ENCODE data around the gene CTAG1B.
"Not testable (repeated sequence)": the region's sequence is repeated elsewhere in the genome, so short reads cannot be mapped to it uniquely, and the experiment has no call there.

Gene CTAG1B

DNA sequence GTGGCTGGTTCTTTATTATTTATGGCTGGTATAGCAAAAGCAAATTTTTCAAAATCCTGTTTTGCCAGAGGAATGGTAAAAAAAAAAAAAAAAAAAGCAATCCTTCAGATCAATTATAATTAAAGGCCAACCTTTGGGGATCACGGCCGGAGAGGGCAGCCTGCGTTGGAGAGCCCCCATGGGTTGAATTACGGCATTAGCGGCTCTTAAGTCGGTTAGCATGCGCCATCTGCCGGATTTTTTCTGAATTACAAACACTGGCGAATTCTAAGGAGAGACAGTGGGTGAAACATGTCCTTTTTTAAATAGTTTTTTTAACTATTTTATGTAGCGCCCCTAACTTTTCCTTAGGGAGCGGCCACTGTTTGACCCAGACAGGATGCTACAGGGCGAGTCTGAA is 5.5 kb downstream of the CTAG1B start:
- H3K4me3 ChIP-seq (ENCODE audit: insufficient read depth in 1 of 2, low read depth in 1 of 2, low read length in 2 of 2); H2BK15ac ChIP-seq (ENCODE audit: low read depth, poor library complexity, severe bottlenecking); H3K9me3 ChIP-seq (ENCODE audit: control insufficient read depth, low read length); H3K36me3 ChIP-seq (ENCODE audit: control insufficient read depth in 1 of 2, insufficient read depth in 2 of 2, low read depth in 1 of 2, low read length in 2 of 2); H3K23ac ChIP-seq (ENCODE audit: low read length in 2 of 2); H3K14ac ChIP-seq (ENCODE audit: low read length in 2 of 2); H2BK120ac ChIP-seq (ENCODE audit: low read depth, low read length); H3K18ac ChIP-seq (ENCODE audit: low read depth in 1 of 2, low read length in 2 of 2); H3K79me1 ChIP-seq (replicated peaks; ENCODE audit: low read length, poor library complexity, severe bottlenecking); H2AK5ac ChIP-seq (ENCODE audit: low read length, severe bottlenecking); H3K9ac ChIP-seq (ENCODE audit: low read length); H2BK5ac ChIP-seq (ENCODE audit: low read depth, low read length, poor library complexity, severe bottlenecking); H4K8ac ChIP-seq (ENCODE audit: low read length); H3K4ac ChIP-seq (ENCODE audit: low read depth in 1 of 2, low read length in 2 of 2); H3K4me2 ChIP-seq (ENCODE audit: low read length, poor library complexity, severe bottlenecking); H3K4me1 ChIP-seq (ENCODE audit: control insufficient read depth, insufficient read depth, low read depth, low read length); H4K91ac ChIP-seq (ENCODE audit: low read length); H2AFZ ChIP-seq (ENCODE audit: low read depth, low read length); H3K27ac ChIP-seq (ENCODE audit: low read length, poor library complexity, severe bottlenecking); H2BK12ac ChIP-seq (ENCODE audit: low read length in 2 of 2); DNase-seq; H3K27me3 ChIP-seq (ENCODE audit: control insufficient read depth in 1 of 2, insufficient read depth in 1 of 2, low read length in 2 of 2): not testable (repeated sequence)
- no CpG with 5 or more reads among the region's 12 CpGs for WGBS

- H2AFZ ChIP-seq (ENCODE audit: low read depth, low read length); H3K14ac ChIP-seq (ENCODE audit: low read length in 2 of 2); H3K27ac ChIP-seq (ENCODE audit: low read length, poor library complexity, severe bottlenecking); H2AK5ac ChIP-seq (ENCODE audit: low read length, severe bottlenecking); H3K4me3 ChIP-seq (ENCODE audit: insufficient read depth in 1 of 2, low read depth in 1 of 2, low read length in 2 of 2); H3K36me3 ChIP-seq (ENCODE audit: control insufficient read depth in 1 of 2, insufficient read depth in 2 of 2, low read depth in 1 of 2, low read length in 2 of 2); H2BK5ac ChIP-seq (ENCODE audit: low read depth, low read length, poor library complexity, severe bottlenecking); H3K4ac ChIP-seq (ENCODE audit: low read depth in 1 of 2, low read length in 2 of 2); H3K4me1 ChIP-seq (ENCODE audit: control insufficient read depth, insufficient read depth, low read depth, low read length); H2BK120ac ChIP-seq (ENCODE audit: low read depth, low read length); H3K9ac ChIP-seq (ENCODE audit: low read length); H3K23ac ChIP-seq (ENCODE audit: low read length in 2 of 2); H4K91ac ChIP-seq (ENCODE audit: low read length); H3K18ac ChIP-seq (ENCODE audit: low read depth in 1 of 2, low read length in 2 of 2); H3K79me1 ChIP-seq (replicated peaks; ENCODE audit: low read length, poor library complexity, severe bottlenecking); H2BK12ac ChIP-seq (ENCODE audit: low read length in 2 of 2); H3K4me2 ChIP-seq (ENCODE audit: low read length, poor library complexity, severe bottlenecking); H3K9me3 ChIP-seq (ENCODE audit: control insufficient read depth, low read length); H4K8ac ChIP-seq (ENCODE audit: low read length); H2BK15ac ChIP-seq (ENCODE audit: low read depth, poor library complexity, severe bottlenecking); DNase-seq: not testable (repeated sequence)
- WGBS: 100% methylated on average over 1 of the region's 12 CpGs
- H3K27me3 ChIP-seq (ENCODE audit: control insufficient read depth in 1 of 2, insufficient read depth in 1 of 2, low read length in 2 of 2): peaks cover 0 to 12% of the 10 kb centered on the region in 2 experiments
Measured at GRCh38 chrX:154611146-154611545, 7.9 kb downstream of the CTAG1B start.

- not testable (repeated sequence) for H3K4me2 ChIP-seq (ENCODE audit: low read length, poor library complexity, severe bottlenecking)
- WGBS: 78% methylated on average over 10 of the region's 12 CpGs
Measured at GRCh38 chrX:154608823-154609222, 10.3 kb downstream of the CTAG1B start.

GRCh38 chrX:154607976-154608375 is 11.1 kb downstream of the CTAG1B start:
- not testable (repeated sequence) for H2BK15ac ChIP-seq (ENCODE audit: low read depth, poor library complexity, severe bottlenecking); H2BK5ac ChIP-seq (ENCODE audit: low read depth, low read length, poor library complexity, severe bottlenecking); H3K4ac ChIP-seq (ENCODE audit: low read depth in 1 of 2, low read length in 2 of 2); H2AK5ac ChIP-seq (ENCODE audit: low read length, severe bottlenecking); H3K23ac ChIP-seq (ENCODE audit: low read length in 2 of 2); DNase-seq; H2BK120ac ChIP-seq (ENCODE audit: low read depth, low read length); H3K36me3 ChIP-seq (ENCODE audit: control insufficient read depth in 1 of 2, insufficient read depth in 2 of 2, low read depth in 1 of 2, low read length in 2 of 2); H4K91ac ChIP-seq (ENCODE audit: low read length); H3K9ac ChIP-seq (ENCODE audit: low read length); H3K4me1 ChIP-seq (ENCODE audit: control insufficient read depth, insufficient read depth, low read depth, low read length); H3K18ac ChIP-seq (ENCODE audit: low read depth in 1 of 2, low read length in 2 of 2); H4K8ac ChIP-seq (ENCODE audit: low read length); H3K79me1 ChIP-seq (replicated peaks; ENCODE audit: low read length, poor library complexity, severe bottlenecking); H3K4me3 ChIP-seq (ENCODE audit: insufficient read depth in 1 of 2, low read depth in 1 of 2, low read length in 2 of 2); H3K9me3 ChIP-seq (ENCODE audit: control insufficient read depth, low read length); H2BK12ac ChIP-seq (ENCODE audit: low read length in 2 of 2); H3K27ac ChIP-seq (ENCODE audit: low read length, poor library complexity, severe bottlenecking); H3K4me2 ChIP-seq (ENCODE audit: low read length, poor library complexity, severe bottlenecking); H2AFZ ChIP-seq (ENCODE audit: low read depth, low read length); H3K14ac ChIP-seq (ENCODE audit: low read length in 2 of 2)
- H3K27me3 ChIP-seq (ENCODE audit: control insufficient read depth in 1 of 2, insufficient read depth in 1 of 2, low read length in 2 of 2): peaks cover 0 to 27% of the 10 kb centered on the region in 2 experiments
- WGBS: 96% methylated on average over 4 of the region's 11 CpGs

More at GRCh38 chrX:154608823-154609222, 10.3 kb downstream of the CTAG1B start:
- peaks cover 0 to 22% of the 10 kb centered on the region in 2 experiments for H3K27me3 ChIP-seq (ENCODE audit: control insufficient read depth in 1 of 2, insufficient read depth in 1 of 2, low read length in 2 of 2)
- H3K23ac ChIP-seq (ENCODE audit: low read length in 2 of 2); H2BK12ac ChIP-seq (ENCODE audit: low read length in 2 of 2); H4K8ac ChIP-seq (ENCODE audit: low read length); H2AFZ ChIP-seq (ENCODE audit: low read depth, low read length); H3K4me3 ChIP-seq (ENCODE audit: insufficient read depth in 1 of 2, low read depth in 1 of 2, low read length in 2 of 2); H2BK120ac ChIP-seq (ENCODE audit: low read depth, low read length); H3K18ac ChIP-seq (ENCODE audit: low read depth in 1 of 2, low read length in 2 of 2); DNase-seq; H2AK5ac ChIP-seq (ENCODE audit: low read length, severe bottlenecking); H2BK15ac ChIP-seq (ENCODE audit: low read depth, poor library complexity, severe bottlenecking); H3K14ac ChIP-seq (ENCODE audit: low read length in 2 of 2); H3K9ac ChIP-seq (ENCODE audit: low read length); H4K91ac ChIP-seq (ENCODE audit: low read length); H3K79me1 ChIP-seq (replicated peaks; ENCODE audit: low read length, poor library complexity, severe bottlenecking); H2BK5ac ChIP-seq (ENCODE audit: low read depth, low read length, poor library complexity, severe bottlenecking); H3K27ac ChIP-seq (ENCODE audit: low read length, poor library complexity, severe bottlenecking); H3K4me1 ChIP-seq (ENCODE audit: control insufficient read depth, insufficient read depth, low read depth, low read length); H3K36me3 ChIP-seq (ENCODE audit: control insufficient read depth in 1 of 2, insufficient read depth in 2 of 2, low read depth in 1 of 2, low read length in 2 of 2); H3K9me3 ChIP-seq (ENCODE audit: control insufficient read depth, low read length); H3K4ac ChIP-seq (ENCODE audit: low read depth in 1 of 2, low read length in 2 of 2): not testable (repeated sequence)

Data from mesenchymal stem cell (in vitro differentiated cells and primary cell).